ENCODE measurements around the gene TMEM87B.
"Not testable (repeated sequence)": the region's sequence is repeated elsewhere in the genome, so short reads cannot be mapped to it uniquely, and the experiment has no call there.

Gene TMEM87B

DNA sequence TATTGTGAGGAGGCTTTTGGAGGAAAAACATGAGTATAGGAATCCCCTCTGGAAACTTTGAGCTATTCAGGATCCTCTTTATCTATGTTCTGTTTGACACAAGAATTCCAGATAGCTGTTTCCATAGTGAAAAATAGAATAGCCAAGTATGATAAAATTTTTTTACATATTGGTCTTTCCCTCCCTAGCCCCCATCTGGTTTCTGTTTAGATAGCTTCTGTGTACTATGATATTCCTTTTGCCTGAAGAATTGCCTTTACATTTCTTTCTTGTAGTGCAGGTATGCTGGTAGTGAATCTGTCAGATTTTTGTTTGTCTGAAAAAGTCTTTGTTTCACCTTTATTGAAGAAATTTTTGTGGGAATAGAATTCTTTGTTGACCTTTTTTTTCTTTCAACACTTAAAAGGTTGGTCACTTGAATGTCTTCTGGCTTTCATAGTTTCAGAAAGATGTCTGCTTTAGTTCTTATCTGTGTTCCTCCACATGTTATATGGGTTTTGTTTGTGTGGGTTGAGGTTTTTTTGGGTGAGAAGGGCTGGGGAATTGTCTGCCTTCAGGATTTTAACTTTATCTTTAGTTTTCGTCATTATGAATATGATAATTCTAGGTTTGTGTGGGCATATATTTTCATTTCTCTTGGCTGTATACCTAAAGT, 53.2 kb downstream of the TMEM87B start:
- H3K9ac ChIP-seq (ENCODE audit: low read length in 5 of 5): no peak overlapping the region
- no peak overlapping the region for H3K27ac ChIP-seq (ENCODE audit: low read depth, low read length)
- H3K9me3 ChIP-seq (ENCODE audit: control insufficient read depth in 5 of 5, low read length in 5 of 5): peaks cover 0 to 10% (median 5%) of the 10 kb centered on the region in 5 donors
- no peaks in the 10 kb centered on the region for H3K27me3 ChIP-seq (ENCODE audit: control insufficient read depth in 5 of 5, insufficient read depth in 4 of 5, low read length in 5 of 5)
- no peak overlapping the region for H3K4me3 ChIP-seq (ENCODE audit: low read depth in 1 of 5, low read length in 5 of 5)
- peaks cover 10 to 36% (median 22%) of the 10 kb centered on the region in 5 donors for H3K36me3 ChIP-seq (ENCODE audit: control insufficient read depth in 5 of 5, insufficient read depth in 5 of 5, low read length in 5 of 5)
- peaks cover 0 to 7% (median 3%) of the 10 kb centered on the region in 5 donors for H3K4me1 ChIP-seq (ENCODE audit: control insufficient read depth in 5 of 5, insufficient read depth in 5 of 5, low read length in 5 of 5)

DNA sequence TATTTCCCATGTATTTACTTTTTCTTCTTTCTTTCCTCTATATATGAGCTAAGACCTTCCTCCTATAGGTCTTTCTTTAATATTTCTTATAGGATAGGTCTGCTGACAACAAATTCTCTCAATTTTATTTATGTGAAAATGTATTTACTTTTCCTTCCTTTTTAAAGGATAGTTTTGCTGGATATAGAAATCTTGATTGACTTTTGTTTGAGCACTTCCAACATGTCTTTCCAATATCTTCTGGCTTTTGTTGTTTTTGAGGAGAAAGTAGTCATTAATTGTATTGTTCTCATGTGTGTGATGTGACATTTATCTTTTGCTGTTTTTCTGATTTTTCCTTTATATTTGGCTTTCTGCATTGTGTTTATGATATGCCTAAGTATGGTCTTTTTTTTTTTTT, 54.2 kb downstream of the TMEM87B start:
- Histone ChIP-seq H3K4me3 (ENCODE audit: low read depth in 1 of 5, low read length in 5 of 5) (no peak overlapping the region), H3K4me1 (ENCODE audit: control insufficient read depth in 5 of 5, insufficient read depth in 5 of 5, low read length in 5 of 5) (peaks cover 0 to 7% (median 3%) of the 10 kb centered on the region in 5 donors), H3K9me3 (ENCODE audit: control insufficient read depth in 5 of 5, low read length in 5 of 5) (peaks cover 0 to 10% (median 5%) of the 10 kb centered on the region in 5 donors), H3K27ac (ENCODE audit: low read depth, low read length) (no peak overlapping the region), H3K27me3 (ENCODE audit: control insufficient read depth in 5 of 5, insufficient read depth in 4 of 5, low read length in 5 of 5) (no peaks in the 10 kb centered on the region), H3K36me3 (ENCODE audit: control insufficient read depth in 5 of 5, insufficient read depth in 5 of 5, low read length in 5 of 5) (peaks cover 10 to 29% (median 22%) of the 10 kb centered on the region in 5 donors), H3K9ac (ENCODE audit: low read length in 5 of 5) (no peak overlapping the region)

DNA sequence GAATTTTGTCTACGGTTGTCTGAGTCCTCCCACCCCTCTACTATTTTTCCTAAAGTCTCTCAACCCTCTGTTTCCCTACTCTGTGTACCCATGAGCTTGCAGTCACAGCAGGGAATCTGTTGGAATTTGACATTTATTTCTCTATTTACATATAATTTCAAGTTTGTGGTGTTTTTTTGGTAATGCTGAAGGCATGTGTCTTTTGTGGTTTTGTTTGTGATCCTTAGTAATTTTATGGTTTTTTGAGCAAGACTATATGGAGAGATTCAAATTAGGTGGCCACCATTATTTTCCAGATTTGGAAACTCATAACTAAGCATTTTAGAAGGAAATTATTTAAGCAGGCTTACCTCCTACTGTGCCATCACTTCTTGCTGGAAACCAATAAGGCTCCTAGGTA, 55.9 kb downstream of the TMEM87B start:
- no peaks in the 10 kb centered on the region for H3K4me1 ChIP-seq (ENCODE audit: control insufficient read depth in 5 of 5, insufficient read depth in 5 of 5, low read length in 5 of 5)
- no peak overlapping the region for H3K27ac ChIP-seq (ENCODE audit: low read depth, low read length)
- peaks cover 0 to 10% (median 5%) of the 10 kb centered on the region in 5 donors for H3K9me3 ChIP-seq (ENCODE audit: control insufficient read depth in 5 of 5, low read length in 5 of 5)
- no peak overlapping the region for H3K4me3 ChIP-seq (ENCODE audit: low read depth in 1 of 5, low read length in 5 of 5)
- no peak overlapping the region for H3K9ac ChIP-seq (ENCODE audit: low read length in 5 of 5)
- H3K36me3 ChIP-seq (ENCODE audit: control insufficient read depth in 5 of 5, insufficient read depth in 5 of 5, low read length in 5 of 5): peaks cover 10 to 27% (median 22%) of the 10 kb centered on the region in 5 donors
- no peaks in the 10 kb centered on the region for H3K27me3 ChIP-seq (ENCODE audit: control insufficient read depth in 5 of 5, insufficient read depth in 4 of 5, low read length in 5 of 5)

DNA sequence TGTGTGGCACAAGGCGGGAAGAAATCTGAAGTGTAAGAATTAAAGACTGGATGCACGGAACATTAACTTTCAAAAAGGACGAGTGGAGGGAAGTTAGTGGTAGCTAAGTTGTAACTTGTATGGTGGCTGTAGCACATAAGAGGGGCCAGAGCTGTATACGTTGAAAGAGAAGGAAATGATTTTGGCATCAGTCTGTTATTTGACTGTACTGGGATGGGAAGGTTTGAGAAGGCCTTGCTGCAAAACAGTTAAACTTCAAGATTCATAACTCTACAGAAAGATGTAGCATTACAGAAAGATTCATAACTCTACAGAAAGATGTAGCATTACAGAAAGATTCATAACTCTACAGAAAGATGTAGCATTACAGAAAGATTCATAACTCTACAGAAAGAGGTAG, 58.3 kb downstream of the TMEM87B start:
- H3K36me3 ChIP-seq (ENCODE audit: control insufficient read depth in 5 of 5, insufficient read depth in 5 of 5, low read length in 5 of 5): peaks cover 13 to 36% (median 23%) of the 10 kb centered on the region in 5 donors
- H3K9ac ChIP-seq (ENCODE audit: low read length in 5 of 5); H3K4me3 ChIP-seq (ENCODE audit: low read depth in 1 of 5, low read length in 5 of 5); H3K27me3 ChIP-seq (ENCODE audit: control insufficient read depth in 5 of 5, insufficient read depth in 4 of 5, low read length in 5 of 5); H3K27ac ChIP-seq (ENCODE audit: low read depth, low read length); H3K4me1 ChIP-seq (ENCODE audit: control insufficient read depth in 5 of 5, insufficient read depth in 5 of 5, low read length in 5 of 5); H3K9me3 ChIP-seq (ENCODE audit: control insufficient read depth in 5 of 5, low read length in 5 of 5): not testable (repeated sequence)

DNA sequence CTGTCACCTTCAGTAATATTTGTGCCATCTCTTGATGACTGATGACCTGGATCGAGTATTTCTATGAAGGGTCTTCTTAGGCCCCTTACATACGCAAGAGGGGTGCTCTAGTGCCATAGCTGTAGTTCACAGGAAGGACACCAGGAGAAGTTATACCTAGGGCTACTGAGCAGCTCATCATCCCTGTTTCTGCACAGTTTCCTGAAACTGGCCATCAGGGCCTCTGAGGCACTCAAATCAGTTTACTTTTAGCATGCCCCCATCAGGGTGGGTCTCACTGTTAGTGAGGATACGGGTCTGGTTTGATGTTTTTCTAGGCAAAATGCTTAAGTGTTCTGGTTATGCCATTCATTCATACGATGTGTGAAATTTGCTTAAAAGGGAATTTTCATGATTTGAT, 63.1 kb downstream of the TMEM87B start:
- H3K36me3 ChIP-seq (ENCODE audit: control insufficient read depth in 5 of 5, insufficient read depth in 5 of 5, low read length in 5 of 5): peaks cover 6 to 23% (median 10%) of the 10 kb centered on the region in 5 donors
- peak overlapping the region in 1 of 5 donors; percentile 0 for H3K9ac ChIP-seq (ENCODE audit: low read length in 5 of 5)
- H3K4me1 ChIP-seq (ENCODE audit: control insufficient read depth in 5 of 5, insufficient read depth in 5 of 5, low read length in 5 of 5): peaks cover 0 to 7% (median 0%) of the 10 kb centered on the region in 5 donors
- no peak overlapping the region for H3K4me3 ChIP-seq (ENCODE audit: low read depth in 1 of 5, low read length in 5 of 5)
- H3K27ac ChIP-seq (ENCODE audit: low read depth, low read length): no peak overlapping the region
- no peaks in the 10 kb centered on the region for H3K27me3 ChIP-seq (ENCODE audit: control insufficient read depth in 5 of 5, insufficient read depth in 4 of 5, low read length in 5 of 5)
- H3K9me3 ChIP-seq (ENCODE audit: control insufficient read depth in 5 of 5, low read length in 5 of 5): no peaks in the 10 kb centered on the region

DNA sequence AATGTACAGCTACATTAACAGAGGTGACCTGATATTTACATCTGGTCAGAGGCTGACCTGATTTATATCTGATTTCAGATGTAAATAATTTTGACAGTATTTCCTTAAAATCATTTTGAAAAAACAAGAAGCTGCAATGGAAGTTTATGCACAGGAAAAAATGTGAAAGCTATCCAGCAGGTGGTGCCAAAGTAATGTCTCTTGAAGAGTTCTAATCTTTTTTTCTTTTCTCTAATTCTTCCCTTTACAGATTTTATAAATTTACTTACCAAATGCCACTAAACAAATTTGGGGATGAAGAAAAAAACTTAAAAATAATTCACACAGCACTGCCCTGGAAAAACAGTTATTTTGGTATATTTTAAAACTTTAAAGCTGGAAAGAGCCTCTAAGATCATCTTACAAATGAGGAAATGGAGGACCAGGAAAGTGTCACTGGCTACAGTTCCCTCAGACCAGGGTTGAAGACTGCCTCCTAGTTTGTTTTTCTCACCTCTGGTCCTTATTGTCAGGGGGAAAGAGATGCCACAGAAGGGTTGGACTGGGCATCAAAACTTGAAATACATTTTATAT, 66.7 kb downstream of the TMEM87B start:
- Histone ChIP-seq H3K4me1 (ENCODE audit: control insufficient read depth in 5 of 5, insufficient read depth in 5 of 5, low read length in 5 of 5) (peaks cover 0 to 7% (median 0%) of the 10 kb centered on the region in 5 donors), H3K27ac (ENCODE audit: low read depth, low read length) (no peak overlapping the region), H3K27me3 (ENCODE audit: control insufficient read depth in 5 of 5, insufficient read depth in 4 of 5, low read length in 5 of 5) (no peaks in the 10 kb centered on the region), H3K9me3 (ENCODE audit: control insufficient read depth in 5 of 5, low read length in 5 of 5) (no peaks in the 10 kb centered on the region), H3K4me3 (ENCODE audit: low read depth in 1 of 5, low read length in 5 of 5) (no peak overlapping the region), H3K9ac (ENCODE audit: low read length in 5 of 5) (no peak overlapping the region), H3K36me3 (ENCODE audit: control insufficient read depth in 5 of 5, insufficient read depth in 5 of 5, low read length in 5 of 5) (peaks cover 0 to 16% (median 7%) of the 10 kb centered on the region in 5 donors)

DNA sequence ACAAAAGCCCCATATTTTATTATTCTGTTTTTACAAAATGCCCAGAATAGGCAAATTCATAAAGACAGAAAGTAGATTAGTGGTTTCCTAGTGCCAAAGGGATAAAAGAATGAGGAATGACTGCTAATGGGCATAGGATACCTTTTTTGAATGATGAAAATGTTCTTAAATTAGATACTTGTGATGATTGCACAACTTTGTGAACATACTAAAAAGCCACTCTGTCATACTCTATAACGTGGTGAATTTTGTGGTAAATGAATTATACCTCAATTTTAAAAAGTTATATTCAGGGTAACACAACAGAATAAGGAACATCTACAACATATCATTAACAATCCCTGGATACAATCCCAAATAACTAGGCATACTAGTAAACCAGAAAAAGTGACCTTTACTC, 74.0 kb downstream of the TMEM87B start:
- Histone ChIP-seq H3K27me3 (ENCODE audit: control insufficient read depth in 5 of 5, insufficient read depth in 4 of 5, low read length in 5 of 5) (no peaks in the 10 kb centered on the region), H3K4me1 (ENCODE audit: control insufficient read depth in 5 of 5, insufficient read depth in 5 of 5, low read length in 5 of 5) (no peaks in the 10 kb centered on the region), H3K27ac (ENCODE audit: low read depth, low read length) (no peak overlapping the region), H3K9me3 (ENCODE audit: control insufficient read depth in 5 of 5, low read length in 5 of 5) (peaks cover 0 to 3% (median 0%) of the 10 kb centered on the region in 5 donors), H3K4me3 (ENCODE audit: low read depth in 1 of 5, low read length in 5 of 5) (no peak overlapping the region), H3K36me3 (ENCODE audit: control insufficient read depth in 5 of 5, insufficient read depth in 5 of 5, low read length in 5 of 5) (no peaks in the 10 kb centered on the region), H3K9ac (ENCODE audit: low read length in 5 of 5) (no peak overlapping the region)

DNA sequence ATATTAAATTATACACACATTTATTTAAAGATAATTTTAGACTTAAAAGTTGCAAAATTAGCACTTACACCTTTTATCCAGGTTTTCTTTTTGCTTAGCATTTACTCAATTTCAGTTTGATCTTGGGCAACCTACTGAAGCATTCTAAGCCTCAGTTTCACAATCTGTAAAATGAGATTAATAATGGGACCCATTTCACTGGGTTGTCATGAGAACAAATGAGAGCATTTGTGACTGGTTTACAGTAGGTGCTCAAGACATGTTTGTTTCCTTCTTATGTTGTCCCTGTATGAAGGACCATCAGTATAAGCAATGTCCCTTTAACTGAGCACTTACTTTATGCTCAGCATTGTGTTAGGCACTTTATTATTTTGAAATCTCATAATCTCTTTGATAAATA, 78.3 kb downstream of the TMEM87B start:
- peaks cover 0 to 7% (median 3%) of the 10 kb centered on the region in 5 donors for H3K9me3 ChIP-seq (ENCODE audit: control insufficient read depth in 5 of 5, low read length in 5 of 5)
- peaks cover 4 to 9% (median 6%) of the 10 kb centered on the region in 5 donors for H3K4me1 ChIP-seq (ENCODE audit: control insufficient read depth in 5 of 5, insufficient read depth in 5 of 5, low read length in 5 of 5)
- no peaks in the 10 kb centered on the region for H3K36me3 ChIP-seq (ENCODE audit: control insufficient read depth in 5 of 5, insufficient read depth in 5 of 5, low read length in 5 of 5)
- peaks cover 0 to 8% (median 3%) of the 10 kb centered on the region in 5 donors for H3K27me3 ChIP-seq (ENCODE audit: control insufficient read depth in 5 of 5, insufficient read depth in 4 of 5, low read length in 5 of 5)
- H3K9ac ChIP-seq (ENCODE audit: low read length in 5 of 5): no peak overlapping the region
- no peak overlapping the region for H3K4me3 ChIP-seq (ENCODE audit: low read depth in 1 of 5, low read length in 5 of 5)
- H3K27ac ChIP-seq (ENCODE audit: low read depth, low read length): no peak overlapping the region

DNA sequence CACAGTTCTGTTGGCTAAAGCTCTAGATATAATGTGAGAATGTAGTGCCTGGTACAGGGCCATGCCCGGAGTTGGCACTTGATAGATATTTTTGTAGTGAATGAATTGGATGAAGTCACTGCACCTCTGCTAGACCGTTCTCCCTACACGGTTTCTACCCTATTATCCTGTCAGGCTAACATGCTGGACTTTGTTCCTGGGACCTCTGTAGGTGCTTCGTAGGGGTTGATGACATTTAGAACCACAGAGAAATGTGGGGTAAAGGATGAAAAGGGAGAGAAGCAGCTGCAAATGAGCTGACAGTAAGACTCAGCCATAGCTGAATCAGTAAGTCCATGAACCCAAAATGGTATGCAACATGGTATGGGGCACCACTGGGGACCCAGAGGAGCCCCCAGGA, 79.1 kb downstream of the TMEM87B start:
- peaks cover 0 to 8% (median 3%) of the 10 kb centered on the region in 5 donors for H3K27me3 ChIP-seq (ENCODE audit: control insufficient read depth in 5 of 5, insufficient read depth in 4 of 5, low read length in 5 of 5)
- H3K27ac ChIP-seq (ENCODE audit: low read depth, low read length): no peak overlapping the region
- no peak overlapping the region for H3K4me3 ChIP-seq (ENCODE audit: low read depth in 1 of 5, low read length in 5 of 5)
- peaks cover 0 to 7% (median 3%) of the 10 kb centered on the region in 5 donors for H3K9me3 ChIP-seq (ENCODE audit: control insufficient read depth in 5 of 5, low read length in 5 of 5)
- no peaks in the 10 kb centered on the region for H3K36me3 ChIP-seq (ENCODE audit: control insufficient read depth in 5 of 5, insufficient read depth in 5 of 5, low read length in 5 of 5)
- no peak overlapping the region for H3K9ac ChIP-seq (ENCODE audit: low read length in 5 of 5)
- peaks cover 4 to 9% (median 6%) of the 10 kb centered on the region in 5 donors for H3K4me1 ChIP-seq (ENCODE audit: control insufficient read depth in 5 of 5, insufficient read depth in 5 of 5, low read length in 5 of 5)

DNA sequence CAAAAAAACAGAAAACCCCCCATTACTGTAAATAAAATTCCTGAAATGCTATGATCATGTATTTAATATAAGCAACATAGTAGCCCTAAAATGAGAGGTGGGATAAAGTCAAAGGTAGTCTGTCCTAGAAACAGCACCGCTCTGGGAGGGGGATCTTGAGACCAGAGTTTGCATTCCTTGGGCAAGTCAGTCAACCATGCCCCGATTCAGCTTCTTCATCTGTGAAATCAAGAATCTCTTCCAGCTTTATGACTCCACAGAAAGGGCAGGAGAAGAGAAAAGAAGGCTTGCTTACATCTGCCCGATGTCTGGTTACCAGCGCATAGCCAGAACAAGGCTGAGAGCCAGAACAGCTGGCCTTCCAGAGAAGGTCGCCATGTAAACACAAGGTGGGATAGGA, 81.0 kb downstream of the TMEM87B start:
- Histone ChIP-seq H3K36me3 (ENCODE audit: control insufficient read depth in 5 of 5, insufficient read depth in 5 of 5, low read length in 5 of 5) (no peaks in the 10 kb centered on the region), H3K9me3 (ENCODE audit: control insufficient read depth in 5 of 5, low read length in 5 of 5) (peaks cover 0 to 7% (median 3%) of the 10 kb centered on the region in 5 donors), H3K9ac (ENCODE audit: low read length in 5 of 5) (no peak overlapping the region), H3K4me3 (ENCODE audit: low read depth in 1 of 5, low read length in 5 of 5) (no peak overlapping the region), H3K27ac (ENCODE audit: low read depth, low read length) (no peak overlapping the region), H3K4me1 (ENCODE audit: control insufficient read depth in 5 of 5, insufficient read depth in 5 of 5, low read length in 5 of 5) (peaks cover 4 to 15% (median 9%) of the 10 kb centered on the region in 5 donors), H3K27me3 (ENCODE audit: control insufficient read depth in 5 of 5, insufficient read depth in 4 of 5, low read length in 5 of 5) (peaks cover 0 to 8% (median 3%) of the 10 kb centered on the region in 5 donors)

Data from subcutaneous abdominal adipose tissue (tissue), 5 donors.